ENCODE results near the gene GRK1. TPM values are rescaled to one million over a fixed set of nuclear protein-coding genes. Genes with fewer than 3 reads are reported as not detected.
"Not testable (repeated sequence)": the region's sequence is repeated elsewhere in the genome, so short reads cannot be mapped to it uniquely, and the experiment has no call there.

The GRK1 gene
- total RNA-seq, 1 donor from 2014 or later = 1.2 TPM

GRCh38 chr13:113724016-113724758 lies 57.2 kb downstream of the GRK1 start:
- H3K27ac Mint-ChIP-seq (ENCODE audit: unreplicated experiment) = peak overlapping the region; percentile 79

GRCh38 chr13:113724780-113725315 lies 57.8 kb downstream of the GRK1 start:
- peaks cover 13% of the 10 kb centered on the region for H3K27me3 Mint-ChIP-seq (ENCODE audit: unreplicated experiment)
- no peaks in the 10 kb centered on the region for H3K36me3 Mint-ChIP-seq (ENCODE audit: unreplicated experiment)
- TF ChIP-seq, protein P1, sequence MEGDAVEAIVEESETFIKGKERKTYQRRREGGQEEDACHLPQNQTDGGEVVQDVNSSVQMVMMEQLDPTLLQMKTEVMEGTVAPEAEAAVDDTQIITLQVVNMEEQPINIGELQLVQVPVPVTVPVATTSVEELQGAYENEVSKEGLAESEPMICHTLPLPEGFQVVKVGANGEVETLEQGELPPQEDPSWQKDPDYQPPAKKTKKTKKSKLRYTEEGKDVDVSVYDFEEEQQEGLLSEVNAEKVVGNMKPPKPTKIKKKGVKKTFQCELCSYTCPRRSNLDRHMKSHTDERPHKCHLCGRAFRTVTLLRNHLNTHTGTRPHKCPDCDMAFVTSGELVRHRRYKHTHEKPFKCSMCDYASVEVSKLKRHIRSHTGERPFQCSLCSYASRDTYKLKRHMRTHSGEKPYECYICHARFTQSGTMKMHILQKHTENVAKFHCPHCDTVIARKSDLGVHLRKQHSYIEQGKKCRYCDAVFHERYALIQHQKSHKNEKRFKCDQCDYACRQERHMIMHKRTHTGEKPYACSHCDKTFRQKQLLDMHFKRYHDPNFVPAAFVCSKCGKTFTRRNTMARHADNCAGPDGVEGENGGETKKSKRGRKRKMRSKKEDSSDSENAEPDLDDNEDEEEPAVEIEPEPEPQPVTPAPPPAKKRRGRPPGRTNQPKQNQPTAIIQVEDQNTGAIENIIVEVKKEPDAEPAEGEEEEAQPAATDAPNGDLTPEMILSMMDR (IDR thresholded peaks at IDR 0.05; ENCODE audit: partially characterized antibody, unreplicated experiment) = peak; percentile 89
- H3K27ac Mint-ChIP-seq (ENCODE audit: unreplicated experiment) = peak overlapping the region; percentile 94
- peaks cover 17% of the 10 kb centered on the region for H3K9me3 Mint-ChIP-seq (ENCODE audit: unreplicated experiment)
- DNase-seq = peak; percentile 88
- peaks cover 12% of the 10 kb centered on the region for H3K4me1 Mint-ChIP-seq (ENCODE audit: low read depth, unreplicated experiment)
- peak overlapping the region; percentile 81 for H3K4me3 Mint-ChIP-seq (ENCODE audit: unreplicated experiment)

More at GRCh38 chr13:113724016-113724758, 57.2 kb downstream of the GRK1 start:
- TF ChIP-seq, protein P1 (IDR thresholded peaks at IDR 0.05; ENCODE audit: partially characterized antibody, unreplicated experiment) = no peak
- Mint-ChIP-seq H3K36me3 (ENCODE audit: unreplicated experiment) (no peaks in the 10 kb centered on the region), H3K9me3 (ENCODE audit: unreplicated experiment) (peaks cover 16% of the 10 kb centered on the region), H3K4me1 (ENCODE audit: low read depth, unreplicated experiment) (peaks cover 12% of the 10 kb centered on the region), H3K27me3 (ENCODE audit: unreplicated experiment) (peaks cover 13% of the 10 kb centered on the region), H3K4me3 (ENCODE audit: unreplicated experiment) (peak overlapping the region; percentile 81)
- no peak for DNase-seq

DNA sequence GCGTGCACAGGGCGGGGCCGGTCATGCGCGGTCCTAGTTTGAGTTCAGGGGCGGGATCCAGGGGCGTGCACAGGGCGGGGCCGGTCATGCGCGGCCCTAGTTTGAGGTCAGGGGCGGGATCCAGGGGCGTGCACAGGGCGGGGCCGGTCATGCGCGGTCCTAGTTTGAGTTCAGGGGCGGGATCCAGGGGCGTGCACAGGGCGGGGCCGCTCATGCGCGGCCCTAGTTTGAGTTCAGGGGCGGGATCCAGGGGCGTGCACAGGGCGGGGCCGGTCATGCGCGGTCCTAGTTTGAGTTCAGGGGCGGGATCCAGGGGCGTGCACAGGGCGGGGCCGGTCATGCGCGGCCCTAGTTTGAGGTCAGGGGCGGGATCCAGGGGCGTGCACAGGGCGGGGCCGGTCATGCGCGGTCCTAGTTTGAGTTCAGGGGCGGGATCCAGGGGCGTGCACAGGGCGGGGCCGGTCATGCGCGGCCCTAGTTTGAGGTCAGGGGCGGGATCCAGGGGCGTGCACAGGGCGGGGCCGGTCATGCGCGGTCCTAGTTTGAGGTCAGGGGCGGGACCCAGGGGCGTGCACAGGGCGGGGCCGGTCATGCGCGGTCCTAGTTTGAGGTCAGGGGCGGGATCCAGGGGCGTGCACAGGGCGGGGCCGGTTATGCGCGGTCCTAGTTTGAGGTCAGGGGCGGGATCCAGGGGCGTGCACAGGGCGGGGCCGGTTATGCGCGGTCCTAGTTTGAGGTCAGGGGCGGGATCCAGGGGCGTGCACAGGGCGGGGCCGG lies 58.5 kb downstream of the GRK1 start:
- peak; percentile 75 for DNase-seq
- not testable (repeated sequence) for H3K36me3 Mint-ChIP-seq (ENCODE audit: unreplicated experiment); H3K4me3 Mint-ChIP-seq (ENCODE audit: unreplicated experiment); H3K27ac Mint-ChIP-seq (ENCODE audit: unreplicated experiment)
- Mint-ChIP-seq H3K27me3 (ENCODE audit: unreplicated experiment) (peaks cover 13% of the 10 kb centered on the region), H3K9me3 (ENCODE audit: unreplicated experiment) (peaks cover 17% of the 10 kb centered on the region), H3K4me1 (ENCODE audit: low read depth, unreplicated experiment) (peaks cover 12% of the 10 kb centered on the region)

GRCh38 chr13:113726106-113726821 lies 59.2 kb downstream of the GRK1 start:
- not testable (repeated sequence) for H3K27ac Mint-ChIP-seq (ENCODE audit: unreplicated experiment); H3K4me3 Mint-ChIP-seq (ENCODE audit: unreplicated experiment); DNase-seq; H3K36me3 Mint-ChIP-seq (ENCODE audit: unreplicated experiment)
- Mint-ChIP-seq H3K4me1 (ENCODE audit: low read depth, unreplicated experiment) (peaks cover 12% of the 10 kb centered on the region), H3K27me3 (ENCODE audit: unreplicated experiment) (peaks cover 13% of the 10 kb centered on the region), H3K9me3 (ENCODE audit: unreplicated experiment) (peaks cover 17% of the 10 kb centered on the region)

DNA sequence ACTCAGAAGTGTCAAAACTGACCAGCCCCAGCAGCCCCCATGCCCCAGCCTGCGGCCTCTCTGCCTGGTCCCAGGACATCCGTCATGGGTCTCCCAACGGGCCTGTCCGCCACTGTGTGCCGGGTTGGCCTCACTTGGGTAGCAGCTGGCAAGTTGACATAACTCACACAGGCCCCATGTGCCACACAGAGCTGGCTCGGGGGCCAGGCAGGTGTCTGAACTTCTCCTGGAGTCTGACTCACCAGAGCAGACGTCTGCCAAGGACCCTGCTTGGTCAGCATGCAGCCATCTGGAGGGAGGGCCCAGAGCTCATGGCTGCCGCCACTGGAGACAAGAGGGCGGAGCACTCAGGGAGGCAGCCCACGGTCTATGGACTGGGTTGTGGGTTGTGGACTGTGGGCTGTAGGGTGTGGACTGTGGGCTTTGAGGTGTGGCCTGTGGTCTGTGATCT lies 60.0 kb downstream of the GRK1 start:
- Mint-ChIP-seq H3K36me3 (ENCODE audit: unreplicated experiment) (no peaks in the 10 kb centered on the region), H3K9me3 (ENCODE audit: unreplicated experiment) (peaks cover 17% of the 10 kb centered on the region)
- no peak for DNase-seq

More for the DNA sequence above, 60.0 kb downstream of the GRK1 start:
- TF ChIP-seq, protein P1 (IDR thresholded peaks at IDR 0.05; ENCODE audit: partially characterized antibody, unreplicated experiment) = no peak
- peaks cover 13% of the 10 kb centered on the region for H3K27me3 Mint-ChIP-seq (ENCODE audit: unreplicated experiment)
- H3K4me1 Mint-ChIP-seq (ENCODE audit: low read depth, unreplicated experiment) = peaks cover 12% of the 10 kb centered on the region
- H3K4me3 Mint-ChIP-seq (ENCODE audit: unreplicated experiment) = no peak overlapping the region
- no peak overlapping the region for H3K27ac Mint-ChIP-seq (ENCODE audit: unreplicated experiment)

All from glutamatergic neuron (in vitro differentiated cells).